Esophagus squamous epithelium (tissue), 4 donors: ENCODE measurements around the gene KIAA0319L.

Source experiments
- CTCF ChIP-seq, 6 experiments: fragments of 450-650 bp in 4 of 6; fragments of 200-600 bp in 2 of 6; sonication (generic) in 2 of 6; IDR thresholded peaks; one replicate each; pipeline ENCODE4 v1.5.1; 2016 to 2019; ENCODE audit warnings: antibody characterized with exemption in 6 of 6, mild to moderate bottlenecking in 4 of 6, moderate library complexity in 4 of 6
- POLR2A ChIP-seq, 4 donors: fragments of 450-650 bp; IDR thresholded peaks; one replicate each; pipeline ENCODE4 v1.6.1; 2017; ENCODE audit warnings: antibody characterized with exemption in 4 of 4, mild to moderate bottlenecking in 4 of 4, moderate library complexity in 3 of 4

GRCh38 chr1:35603468-35603867 lies 46.3 kb upstream of the KIAA0319L start:
- TF ChIP-seq CTCF (IDR thresholded peaks at IDR 0.05) (no peak), POLR2A (IDR thresholded peaks at IDR 0.05) (no peak)
